Measurements from ENCODE around the gene TSLP. TPM values are rescaled to one million over a fixed set of nuclear protein-coding genes. Genes with fewer than 3 reads are reported as not detected.

The TSLP gene
- total RNA-seq (2014; rRNA removed; shearing (Covaris generic)) (0.05 TPM in 1 of 2 replicates, not detected in the other), total RNA-seq (2022) (not detected in 2 replicates), Bru-seq, nascent RNA (not detected), BruChase-seq, experiment 1, labeled RNA remaining after a 6-hour chase (not detected), BruChase-seq, experiment 2, labeled RNA remaining after a 2-hour chase (not detected)
- long read RNA-seq, result 0 reads

- Histone ChIP-seq H2AFZ (ENCODE audit: low read length) (peak within 1 kb of the TSS; percentile 73; the same call in 1 of the 2 replicates), H3K4me3 (ENCODE audit: low read depth, low read length, poor library complexity, severe bottlenecking) (no peak within 1 kb of the TSS), H4K20me1 (ENCODE audit: insufficient read depth, low read length) (no peaks in the 10 kb centered on the region), H3K79me2 (ENCODE audit: insufficient read depth, low read depth, low read length) (no peaks in the 10 kb centered on the region), H3K4me1 (ENCODE audit: insufficient read depth, low read length, poor library complexity, severe bottlenecking) (peaks cover 17% of the 10 kb centered on the region), H3K4me2 (ENCODE audit: low read length) (no peak within 1 kb of the TSS), H3K9me3 (ENCODE audit: low read length) (no peaks in the 10 kb centered on the region), H3K9me2 (ENCODE audit: insufficient read depth, low read length) (no peaks in the 10 kb centered on the region), H3K36me3 (ENCODE audit: insufficient read depth, low read length) (no peaks in the 10 kb centered on the region), H3K27ac (ENCODE audit: low read depth, low read length, poor library complexity, severe bottlenecking) (no peak within 1 kb of the TSS)
- no peak for TF ChIP-seq EZH2phosphoT487 (IDR thresholded peaks at IDR 0.05; ENCODE audit: borderline replicate concordance, low read depth, low read length)
- ChIA-PET CTCF (ENCODE audit: unreplicated experiment) (no interaction called here), POLR2A (interaction anchor here (1.2 kb wide), 1 partner anchor 11 kb away, joined by 4 read pairs; no protein-coding TSS in a partner anchor)
- intact Hi-C loops (cut with micrococcal nuclease; ENCODE audit: unreplicated experiment), result no loop called here
- no TSS peak for BruUV-seq (replicated peaks)
- DNase-seq (ENCODE audit: low spot score), result no peak
Observed at GRCh38 chr5:111071413-111071812, at the start of gene TSLP. Gene TSLP, plus strand, starts transcription at chr5:111071713. Its CDS starts 178 bp downstream, at chr5:111071891.

DNA sequence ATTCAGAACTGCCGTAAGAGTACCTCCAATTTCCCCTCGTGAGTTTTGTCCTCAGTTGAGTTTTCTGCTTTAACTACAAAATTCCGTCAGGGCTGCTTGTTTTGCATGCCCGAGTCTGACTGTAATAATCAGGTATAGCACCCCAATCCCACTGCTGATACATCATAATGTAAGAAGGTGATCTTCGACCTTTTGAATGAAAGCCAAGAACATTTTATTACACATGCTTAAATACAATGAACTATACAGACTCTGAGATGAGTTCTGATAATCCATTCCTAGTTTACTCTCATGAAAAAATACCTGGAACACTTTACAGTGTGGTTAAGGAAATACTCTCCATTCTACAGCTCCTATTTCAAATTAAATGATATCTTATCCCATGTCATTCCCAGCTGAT, 49.2 kb upstream of the TSLP start:
- BruUV-seq (replicated peaks), result no TSS peak
- H3K79me2 ChIP-seq (ENCODE audit: insufficient read depth, low read depth, low read length), result no peaks in the 10 kb centered on the region
- ChIA-PET CTCF (ENCODE audit: unreplicated experiment) (no interaction called here), POLR2A (interaction anchor here (0.6 kb wide), 1 partner anchor 25 kb away, joined by 3 read pairs; no protein-coding TSS in a partner anchor)
- TF ChIP-seq, protein P1, sequence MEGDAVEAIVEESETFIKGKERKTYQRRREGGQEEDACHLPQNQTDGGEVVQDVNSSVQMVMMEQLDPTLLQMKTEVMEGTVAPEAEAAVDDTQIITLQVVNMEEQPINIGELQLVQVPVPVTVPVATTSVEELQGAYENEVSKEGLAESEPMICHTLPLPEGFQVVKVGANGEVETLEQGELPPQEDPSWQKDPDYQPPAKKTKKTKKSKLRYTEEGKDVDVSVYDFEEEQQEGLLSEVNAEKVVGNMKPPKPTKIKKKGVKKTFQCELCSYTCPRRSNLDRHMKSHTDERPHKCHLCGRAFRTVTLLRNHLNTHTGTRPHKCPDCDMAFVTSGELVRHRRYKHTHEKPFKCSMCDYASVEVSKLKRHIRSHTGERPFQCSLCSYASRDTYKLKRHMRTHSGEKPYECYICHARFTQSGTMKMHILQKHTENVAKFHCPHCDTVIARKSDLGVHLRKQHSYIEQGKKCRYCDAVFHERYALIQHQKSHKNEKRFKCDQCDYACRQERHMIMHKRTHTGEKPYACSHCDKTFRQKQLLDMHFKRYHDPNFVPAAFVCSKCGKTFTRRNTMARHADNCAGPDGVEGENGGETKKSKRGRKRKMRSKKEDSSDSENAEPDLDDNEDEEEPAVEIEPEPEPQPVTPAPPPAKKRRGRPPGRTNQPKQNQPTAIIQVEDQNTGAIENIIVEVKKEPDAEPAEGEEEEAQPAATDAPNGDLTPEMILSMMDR (conservative IDR thresholded peaks at IDR 0.05; ENCODE audit: low read length), result no peak
- no peak for TF ChIP-seq EZH2phosphoT487 (IDR thresholded peaks at IDR 0.05; ENCODE audit: borderline replicate concordance, low read depth, low read length)
- no peak overlapping the region for H3K4me3 ChIP-seq (ENCODE audit: low read depth, low read length, poor library complexity, severe bottlenecking)
- H3K4me2 ChIP-seq (ENCODE audit: low read length), result no peak overlapping the region
- H3K36me3 ChIP-seq (ENCODE audit: insufficient read depth, low read length), result no peaks in the 10 kb centered on the region
- no peak for DNase-seq (ENCODE audit: low spot score)
- H3K4me1 ChIP-seq (ENCODE audit: insufficient read depth, low read length, poor library complexity, severe bottlenecking), result no peaks in the 10 kb centered on the region
- H3K9me2 ChIP-seq (ENCODE audit: insufficient read depth, low read length), result no peaks in the 10 kb centered on the region
- no peaks in the 10 kb centered on the region for H3K9me3 ChIP-seq (ENCODE audit: low read length)
- no peak overlapping the region for H2AFZ ChIP-seq (ENCODE audit: low read length)
- H4K20me1 ChIP-seq (ENCODE audit: insufficient read depth, low read length), result no peaks in the 10 kb centered on the region
- intact Hi-C loops (cut with micrococcal nuclease; ENCODE audit: unreplicated experiment), result no loop called here
- no peak overlapping the region for H3K27ac ChIP-seq (ENCODE audit: low read depth, low read length, poor library complexity, severe bottlenecking)

GRCh38 chr5:111028865-111029264, 42.6 kb upstream of the TSLP start:
- Histone ChIP-seq H3K4me3 (ENCODE audit: low read depth, low read length, poor library complexity, severe bottlenecking) (no peak overlapping the region), H3K79me2 (ENCODE audit: insufficient read depth, low read depth, low read length) (no peaks in the 10 kb centered on the region), H3K4me2 (ENCODE audit: low read length) (no peak overlapping the region), H3K27ac (ENCODE audit: low read depth, low read length, poor library complexity, severe bottlenecking) (no peak overlapping the region), H3K36me3 (ENCODE audit: insufficient read depth, low read length) (no peaks in the 10 kb centered on the region), H3K9me3 (ENCODE audit: low read length) (no peaks in the 10 kb centered on the region), H4K20me1 (ENCODE audit: insufficient read depth, low read length) (no peaks in the 10 kb centered on the region), H3K4me1 (ENCODE audit: insufficient read depth, low read length, poor library complexity, severe bottlenecking) (no peaks in the 10 kb centered on the region), H2AFZ (ENCODE audit: low read length) (no peak overlapping the region), H3K9me2 (ENCODE audit: insufficient read depth, low read length) (no peaks in the 10 kb centered on the region)
- POLR2A ChIA-PET, result no interaction called here
- intact Hi-C loops (cut with micrococcal nuclease; ENCODE audit: unreplicated experiment), result no loop called here
- no TSS peak for BruUV-seq (replicated peaks)
- no peak for DNase-seq (ENCODE audit: low spot score)
- TF ChIP-seq, protein P1 (conservative IDR thresholded peaks at IDR 0.05; ENCODE audit: low read length), result no peak
- no peak for TF ChIP-seq EZH2phosphoT487 (IDR thresholded peaks at IDR 0.05; ENCODE audit: borderline replicate concordance, low read depth, low read length)
- CTCF ChIA-PET (ENCODE audit: unreplicated experiment), result no interaction called here

Measured in OCI-LY7 (cell line).